ENCODE data around the gene OPA1. TPM values are rescaled to one million over a fixed set of nuclear protein-coding genes. Genes with fewer than 3 reads are reported as not detected.

Gene OPA1
- total RNA-seq, 1 experiment from 2014 or later: 84.4 TPM

DNA sequence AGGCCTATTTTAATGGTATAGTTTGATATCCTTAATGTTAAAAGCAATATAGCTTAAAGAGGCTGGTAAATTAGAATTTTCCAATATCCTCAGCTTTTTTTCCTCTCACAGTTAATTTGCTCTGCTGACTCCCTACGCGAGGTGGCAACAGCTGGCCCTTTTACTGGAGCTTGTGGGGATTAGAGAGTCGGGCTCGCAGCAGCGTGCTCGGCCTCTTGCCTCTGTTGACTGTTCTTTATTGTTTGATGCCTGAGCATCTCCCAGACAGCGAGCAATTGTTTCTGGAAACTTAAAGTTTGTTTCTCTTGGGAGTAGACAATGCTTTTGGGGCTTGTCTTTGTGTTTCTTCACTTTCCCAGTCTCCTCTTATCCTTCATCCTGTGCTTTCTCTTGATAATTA lies 80.8 kb downstream of the OPA1 start:
- intact Hi-C loops (cut with micrococcal nuclease; ENCODE audit: unreplicated experiment): no loop called here

DNA sequence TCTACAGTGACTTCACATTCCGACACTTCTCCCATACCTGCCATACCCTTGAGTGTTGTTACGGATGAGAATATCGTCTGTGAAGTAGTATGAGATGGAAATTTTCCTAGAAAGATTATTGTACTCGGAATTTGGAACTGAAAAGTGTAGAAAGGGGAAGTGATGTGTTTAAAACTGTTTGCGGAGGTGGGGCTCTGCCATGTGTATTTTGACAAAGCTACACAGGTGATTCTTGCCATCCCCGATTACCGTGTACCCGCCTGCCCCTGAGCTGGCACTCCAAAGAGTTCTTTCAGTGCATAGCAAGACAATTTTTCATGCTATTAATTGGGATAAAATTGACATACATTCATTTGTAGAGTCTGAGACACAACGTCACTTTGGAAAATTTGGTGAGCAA lies 81.7 kb downstream of the OPA1 start:
- H3K4me3 ChIP-seq (ENCODE audit: low read depth, low read length, poor library complexity, severe bottlenecking): no peak overlapping the region
- TF ChIP-seq EZH2 (IDR thresholded peaks at IDR 0.05; ENCODE audit: borderline replicate concordance, low read depth, low read length, poor library complexity, severe bottlenecking): no peak
- TF ChIP-seq, protein P1, sequence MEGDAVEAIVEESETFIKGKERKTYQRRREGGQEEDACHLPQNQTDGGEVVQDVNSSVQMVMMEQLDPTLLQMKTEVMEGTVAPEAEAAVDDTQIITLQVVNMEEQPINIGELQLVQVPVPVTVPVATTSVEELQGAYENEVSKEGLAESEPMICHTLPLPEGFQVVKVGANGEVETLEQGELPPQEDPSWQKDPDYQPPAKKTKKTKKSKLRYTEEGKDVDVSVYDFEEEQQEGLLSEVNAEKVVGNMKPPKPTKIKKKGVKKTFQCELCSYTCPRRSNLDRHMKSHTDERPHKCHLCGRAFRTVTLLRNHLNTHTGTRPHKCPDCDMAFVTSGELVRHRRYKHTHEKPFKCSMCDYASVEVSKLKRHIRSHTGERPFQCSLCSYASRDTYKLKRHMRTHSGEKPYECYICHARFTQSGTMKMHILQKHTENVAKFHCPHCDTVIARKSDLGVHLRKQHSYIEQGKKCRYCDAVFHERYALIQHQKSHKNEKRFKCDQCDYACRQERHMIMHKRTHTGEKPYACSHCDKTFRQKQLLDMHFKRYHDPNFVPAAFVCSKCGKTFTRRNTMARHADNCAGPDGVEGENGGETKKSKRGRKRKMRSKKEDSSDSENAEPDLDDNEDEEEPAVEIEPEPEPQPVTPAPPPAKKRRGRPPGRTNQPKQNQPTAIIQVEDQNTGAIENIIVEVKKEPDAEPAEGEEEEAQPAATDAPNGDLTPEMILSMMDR (conservative IDR thresholded peaks at IDR 0.05; ENCODE audit: low read depth, low read length): no peak
- intact Hi-C loops (cut with micrococcal nuclease; ENCODE audit: unreplicated experiment): no loop called here
- H3K4me1 ChIP-seq (ENCODE audit: insufficient read depth, low read length, poor library complexity, severe bottlenecking): peaks cover 4% of the 10 kb centered on the region
- no peak overlapping the region for H3K27ac ChIP-seq (ENCODE audit: low read depth, low read length, poor library complexity, severe bottlenecking)
- no peak for DNase-seq (ENCODE audit: low spot score)
- H3K9me3 ChIP-seq (ENCODE audit: low read depth, low read length, poor library complexity, severe bottlenecking): no peaks in the 10 kb centered on the region
- H3K36me3 ChIP-seq (ENCODE audit: insufficient read depth, low read length, poor library complexity, severe bottlenecking): peaks cover 6% of the 10 kb centered on the region
- BruUV-seq (replicated peaks): no TSS peak
- CTCF ChIA-PET: interaction anchor here (0.5 kb wide), 1 partner anchor 671 kb away, joined by 3 read pairs; no protein-coding TSS in a partner anchor
- POLR2A ChIA-PET (ENCODE audit: low non-redundant PET): no interaction called here
- no peaks in the 10 kb centered on the region for H3K27me3 ChIP-seq (replicated peaks; ENCODE audit: insufficient read depth, low read depth, low read length, poor library complexity)

More for the DNA sequence above, 80.8 kb downstream of the OPA1 start:
- no peak for DNase-seq (ENCODE audit: low spot score)
- BruUV-seq (replicated peaks): no TSS peak
- CTCF ChIA-PET: no interaction called here
- H3K36me3 ChIP-seq (ENCODE audit: insufficient read depth, low read length, poor library complexity, severe bottlenecking): peaks cover 6% of the 10 kb centered on the region
- H3K27ac ChIP-seq (ENCODE audit: low read depth, low read length, poor library complexity, severe bottlenecking): no peak overlapping the region
- TF ChIP-seq, protein P1 (conservative IDR thresholded peaks at IDR 0.05; ENCODE audit: low read depth, low read length): no peak
- no peak for TF ChIP-seq EZH2 (IDR thresholded peaks at IDR 0.05; ENCODE audit: borderline replicate concordance, low read depth, low read length, poor library complexity, severe bottlenecking)
- no peak overlapping the region for H3K4me3 ChIP-seq (ENCODE audit: low read depth, low read length, poor library complexity, severe bottlenecking)
- no peaks in the 10 kb centered on the region for H3K27me3 ChIP-seq (replicated peaks; ENCODE audit: insufficient read depth, low read depth, low read length, poor library complexity)
- no peaks in the 10 kb centered on the region for H3K9me3 ChIP-seq (ENCODE audit: low read depth, low read length, poor library complexity, severe bottlenecking)
- POLR2A ChIA-PET (ENCODE audit: low non-redundant PET): no interaction called here
- peaks cover 12% of the 10 kb centered on the region for H3K4me1 ChIP-seq (ENCODE audit: insufficient read depth, low read length, poor library complexity, severe bottlenecking)

DNA sequence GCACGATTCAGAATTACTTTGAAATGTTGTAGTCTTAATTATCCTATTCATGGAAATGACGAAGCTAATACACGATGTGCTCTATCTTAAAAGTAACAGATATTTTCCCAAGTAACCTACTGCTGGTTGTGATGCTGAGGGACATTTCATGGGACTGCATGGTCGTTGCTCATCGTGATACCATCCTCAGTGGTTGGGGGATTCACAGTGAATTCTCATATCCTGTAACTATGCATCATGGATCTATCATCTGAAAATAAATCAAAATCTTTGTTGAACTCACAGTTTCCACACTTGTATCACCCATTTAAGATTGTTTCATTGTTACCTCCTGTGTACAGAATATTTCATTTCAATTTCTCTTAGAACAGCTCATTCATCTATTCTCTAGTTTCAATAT lies 84.7 kb downstream of the OPA1 start:
- Histone ChIP-seq H3K4me1 (ENCODE audit: insufficient read depth, low read length, poor library complexity, severe bottlenecking) (no peaks in the 10 kb centered on the region), H3K27me3 (replicated peaks; ENCODE audit: insufficient read depth, low read depth, low read length, poor library complexity) (no peaks in the 10 kb centered on the region), H3K4me3 (ENCODE audit: low read depth, low read length, poor library complexity, severe bottlenecking) (no peak overlapping the region), H3K36me3 (ENCODE audit: insufficient read depth, low read length, poor library complexity, severe bottlenecking) (no peaks in the 10 kb centered on the region), H3K9me3 (ENCODE audit: low read depth, low read length, poor library complexity, severe bottlenecking) (no peaks in the 10 kb centered on the region), H3K27ac (ENCODE audit: low read depth, low read length, poor library complexity, severe bottlenecking) (no peak overlapping the region)
- DNase-seq (ENCODE audit: low spot score): no peak
- ChIA-PET POLR2A (ENCODE audit: low non-redundant PET) (no interaction called here), CTCF (no interaction called here)
- BruUV-seq (replicated peaks): no TSS peak
- TF ChIP-seq, protein P1 (conservative IDR thresholded peaks at IDR 0.05; ENCODE audit: low read depth, low read length): no peak
- TF ChIP-seq EZH2 (IDR thresholded peaks at IDR 0.05; ENCODE audit: borderline replicate concordance, low read depth, low read length, poor library complexity, severe bottlenecking): no peak
- intact Hi-C loops (cut with micrococcal nuclease; ENCODE audit: unreplicated experiment): no loop called here

Data from A673 (cell line).